Endothelial cell of umbilical vein (primary cell): ENCODE data around the gene PPP1R9B. TPM values are rescaled to one million over a fixed set of nuclear protein-coding genes. Genes with fewer than 3 reads are reported as not detected.

ENCODE experiments used
- BruUV-seq: library from RNA; stranded (reverse); fragments of 400-500 nt; replicated peaks from 2 replicates; lab custom pipeline; 2021; lab: Mats Ljungman, UMichigan
- CTCF ChIA-PET: fragments of 300-600, 350-600 bp; sonication (Branson Sonifier 250); formaldehyde crosslinking; loops from one replicate; lab custom pipeline; 2021; ENCODE audit warnings: antibody characterized with exemption, inconsistent platforms; lab: Charles Lee
- POLR2A ChIA-PET: fragments of 300-600, 350-600 bp; sonication (Branson Sonifier 250); formaldehyde crosslinking; loops from one replicate; lab custom pipeline; 2021; ENCODE audit warnings: antibody characterized with exemption, inconsistent platforms; lab: Charles Lee
- DNase-seq: peaks from one replicate; pipeline ENCODE4 v3.0.0-alpha.2; 2011; ENCODE audit warnings: low read depth, low spot score
- FAIRE-seq: peaks from 2 replicates; lab custom pipeline; 2011; peaks lifted over from hg19 to GRCh38; lab: Jason Lieb, UNC
- H2AFZ ChIP-seq: 2 replicates; pipeline ENCODE4 v1.6.0; 2012; ENCODE audit warnings: low read depth, low read length, control low read depth, inconsistent platforms
- H3K27ac ChIP-seq: 2 replicates; pipeline ENCODE4 v1.5.1; 2011; ENCODE audit warnings: low read depth, mild to moderate bottlenecking, control low read depth, low read length, moderate library complexity; ENCODE audit not compliant: insufficient read depth
- H3K27me3 ChIP-seq, 2 experiments: 2 replicates each; pipeline versions ENCODE4 v1.6.0 to v1.6.1; 2011; ENCODE audit warnings: low read length in 2 of 2, mixed read lengths in 1 of 2; ENCODE audit not compliant: control insufficient read depth in 2 of 2, insufficient read depth in 2 of 2
- H3K36me3 ChIP-seq, 2 experiments: 2 replicates in 1 of 2; 3 replicates in 1 of 2; pipeline ENCODE4 v1.5.1; 2011; ENCODE audit warnings: low read length in 2 of 2, mild to moderate bottlenecking in 1 of 2, moderate library complexity in 1 of 2; ENCODE audit not compliant: control insufficient read depth in 2 of 2, insufficient read depth in 2 of 2; ENCODE audit errors: extremely low read depth in 1 of 2
- H3K4me1 ChIP-seq: 3 replicates; pipeline ENCODE4 v1.5.1; 2011; ENCODE audit warnings: mild to moderate bottlenecking, low read length; ENCODE audit not compliant: control insufficient read depth, insufficient read depth; ENCODE audit errors: extremely low read depth
- H3K4me2 ChIP-seq: 2 replicates; pipeline ENCODE4 v1.6.1; 2011; ENCODE audit warnings: low read length, control low read depth, mixed read lengths; ENCODE audit not compliant: insufficient read depth
- H3K4me3 ChIP-seq, 3 experiments: fragments of 200-600 bp in 1 of 3; sonication (generic), shearing (Covaris generic) in 1 of 3; replicated peaks in 1 of 3; 2 replicates each; pipeline ENCODE4 v1.5.1; 2011 to 2016; ENCODE audit warnings: control low read depth in 3 of 3, low read length in 3 of 3, mild to moderate bottlenecking in 2 of 3, inconsistent platforms in 1 of 3, low read depth in 1 of 3, moderate library complexity in 1 of 3; ENCODE audit not compliant: insufficient read depth in 1 of 3
- H3K79me2 ChIP-seq: 2 replicates; pipeline ENCODE4 v1.6.0; 2012; ENCODE audit warnings: low read length, inconsistent platforms; ENCODE audit not compliant: control insufficient read depth, insufficient read depth
- H3K9ac ChIP-seq: replicated peaks from 2 replicates; pipeline ENCODE3; 2011; ENCODE audit warnings: low read length, control low read depth; ENCODE audit not compliant: insufficient read depth; ENCODE audit errors: extremely low read depth
- H3K9me1 ChIP-seq: replicated peaks from 3 replicates; pipeline ENCODE4 v1.6.0; 2011; ENCODE audit warnings: mild to moderate bottlenecking, low read length; ENCODE audit not compliant: control insufficient read depth, insufficient read depth; ENCODE audit errors: extremely low read depth
- H3K9me3 ChIP-seq: replicated peaks from 2 replicates; pipeline ENCODE4 v1.5.1; 2012; ENCODE audit warnings: low read length, inconsistent platforms; ENCODE audit not compliant: control insufficient read depth, insufficient read depth
- H4K20me1 ChIP-seq: replicated peaks from 2 replicates; pipeline ENCODE3; 2011; ENCODE audit warnings: mild to moderate bottlenecking, low read length; ENCODE audit not compliant: control insufficient read depth, insufficient read depth; ENCODE audit errors: extremely low read depth
- CTCF ChIP-seq, 2 donors: IDR thresholded peaks; 1 replicate in 1 of 2; 2 replicates in 1 of 2; pipeline ENCODE4 v1.5.1; 2011; ENCODE audit warnings: low read length in 2 of 2, mild to moderate bottlenecking in 2 of 2, moderate library complexity in 2 of 2, control low read depth in 1 of 2, inconsistent platforms in 1 of 2, low read depth in 1 of 2; ENCODE audit not compliant: insufficient read depth in 1 of 2; ENCODE audit errors: extremely low read depth in 1 of 2
- EZH2 ChIP-seq: IDR thresholded peaks from 2 replicates; pipeline ENCODE4 v1.6.1; 2012; ENCODE audit warnings: borderline replicate concordance, low read depth, mild to moderate bottlenecking, moderate library complexity, low read length, inconsistent platforms; ENCODE audit not compliant: severe bottlenecking
- FOS ChIP-seq: IDR thresholded peaks from 2 replicates; pipeline ENCODE4 v1.6.1; 2011; ENCODE audit warnings: mild to moderate bottlenecking, low read length, moderate library complexity, borderline replicate concordance; ENCODE audit not compliant: insufficient read depth
- GATA2 ChIP-seq: IDR thresholded peaks from 2 replicates; pipeline ENCODE4 v1.7.0; 2011; ENCODE audit warnings: low read depth, mild to moderate bottlenecking, moderate library complexity, mixed read lengths, low read length; ENCODE audit not compliant: insufficient read length, insufficient read depth
- JUN ChIP-seq: IDR thresholded peaks from 2 replicates; pipeline ENCODE4 v1.6.1; 2011; ENCODE audit warnings: borderline replicate concordance, low read depth; ENCODE audit not compliant: insufficient read length, insufficient read depth
- MAX ChIP-seq: IDR thresholded peaks from 2 replicates; pipeline ENCODE4 v1.6.1; 2011; ENCODE audit not compliant: insufficient read depth, insufficient read length
- MYC ChIP-seq: IDR thresholded peaks from one replicate; pipeline ENCODE4 v1.6.1; 2011; ENCODE audit warnings: mild to moderate bottlenecking, low read depth, low read length
- POLR2A ChIP-seq: IDR thresholded peaks from 2 replicates; pipeline ENCODE4 v1.6.1; 2012; ENCODE audit warnings: low read depth, mild to moderate bottlenecking, control low read depth, low read length
- POLR2AphosphoS5 ChIP-seq: IDR thresholded peaks from 2 replicates; pipeline ENCODE4 v1.6.1; 2012; ENCODE audit warnings: low read depth, mild to moderate bottlenecking, control low read depth, low read length, moderate library complexity; ENCODE audit not compliant: insufficient read depth
- dilution Hi-C: fragments of 300-500 bp; cut with MboI; formaldehyde crosslinking; loops from one replicate; pipeline ENCODE4 v1.15.0; 2019; ENCODE audit warnings: low sequenced_read_pairs; ENCODE audit not compliant: extremely low pct_ligation_motif_present
- intact Hi-C: fragments of 100-400 bp; cut with micrococcal nuclease; formaldehyde crosslinking; loops from one replicate; pipeline ENCODE4 v1.10.0; 2022
- polyA plus RNA-seq, 4 experiments: library from polyadenylated mRNA; depleted of rRNA in 3 of 4; stranded (reverse) in 3 of 4; unstranded in 1 of 4; fragments of >200 nt; gene quantifications; 2 replicates each; pipeline versions ENCODE4 v1.2.1 to v1.2.3, GENCODE V29; 2011 to 2012; ENCODE audit warnings: missing spikeins in 1 of 4
- total RNA-seq: library from RNA; stranded (reverse); gene quantifications from 2 replicates; pipeline ENCODE4 v1.2.3, GENCODE V29; 2021

The PPP1R9B gene
- total and polyA plus RNA-seq, 2 donors (not counting 3 experiments of a cell fraction or from before 2014, with no cell fraction given): 20.1 to 60.2 TPM

- ChIA-PET POLR2A (no interaction called here), CTCF (interaction anchor here (0.7 to 2.3 kb wide), 8 partner anchors 11 to 186 kb away, joined by 3 to 16 read pairs (median 4); no protein-coding TSS in a partner anchor)
- H2AFZ ChIP-seq: no peak overlapping the region
- no peak overlapping the region for H3K4me2 ChIP-seq
- peaks cover 0 to 4% of the 10 kb centered on the region in 2 experiments for H3K36me3 ChIP-seq
- TF ChIP-seq JUN (no peak), EZH2 (no peak), POLR2A (no peak), MAX (no peak), CTCF (IDR thresholded peaks at IDR 0.05; ENCODE audit: extremely low read depth in 1 of 2, insufficient read depth in 1 of 2, low read depth in 1 of 2, low read length in 2 of 2) (no peak), MYC (no peak), POLR2AphosphoS5 (no peak), FOS (no peak), GATA2 (no peak)
- FAIRE-seq: no peak
- BruUV-seq: no TSS peak
- H3K9ac ChIP-seq: no peak overlapping the region
- no peaks in the 10 kb centered on the region for H4K20me1 ChIP-seq
- no peaks in the 10 kb centered on the region for H3K27me3 ChIP-seq
- H3K27ac ChIP-seq: no peak overlapping the region
- no peaks in the 10 kb centered on the region for H3K9me3 ChIP-seq
- H3K79me2 ChIP-seq: no peaks in the 10 kb centered on the region
- no peak overlapping the region for H3K4me3 ChIP-seq
- dilution Hi-C loops (no loop called here), intact Hi-C loops (loop anchor here (10.0 kb wide), 1 partner anchor 153 kb away; no protein-coding TSS in a partner anchor)
- no peak for DNase-seq
- no peaks in the 10 kb centered on the region for H3K9me1 ChIP-seq
- H3K4me1 ChIP-seq: no peaks in the 10 kb centered on the region
Observed at GRCh38 chr17:50111673-50112655, 38.5 kb downstream of the PPP1R9B start.
